Suppressor macrophage (primary cell): ENCODE data around the gene KIF26A.

Experiments
- DNase-seq, 4 experiments: peaks; one replicate each; pipeline ENCODE4 v3.0.0-alpha.2; 2020 to 2022

The KIF26A gene

DNA sequence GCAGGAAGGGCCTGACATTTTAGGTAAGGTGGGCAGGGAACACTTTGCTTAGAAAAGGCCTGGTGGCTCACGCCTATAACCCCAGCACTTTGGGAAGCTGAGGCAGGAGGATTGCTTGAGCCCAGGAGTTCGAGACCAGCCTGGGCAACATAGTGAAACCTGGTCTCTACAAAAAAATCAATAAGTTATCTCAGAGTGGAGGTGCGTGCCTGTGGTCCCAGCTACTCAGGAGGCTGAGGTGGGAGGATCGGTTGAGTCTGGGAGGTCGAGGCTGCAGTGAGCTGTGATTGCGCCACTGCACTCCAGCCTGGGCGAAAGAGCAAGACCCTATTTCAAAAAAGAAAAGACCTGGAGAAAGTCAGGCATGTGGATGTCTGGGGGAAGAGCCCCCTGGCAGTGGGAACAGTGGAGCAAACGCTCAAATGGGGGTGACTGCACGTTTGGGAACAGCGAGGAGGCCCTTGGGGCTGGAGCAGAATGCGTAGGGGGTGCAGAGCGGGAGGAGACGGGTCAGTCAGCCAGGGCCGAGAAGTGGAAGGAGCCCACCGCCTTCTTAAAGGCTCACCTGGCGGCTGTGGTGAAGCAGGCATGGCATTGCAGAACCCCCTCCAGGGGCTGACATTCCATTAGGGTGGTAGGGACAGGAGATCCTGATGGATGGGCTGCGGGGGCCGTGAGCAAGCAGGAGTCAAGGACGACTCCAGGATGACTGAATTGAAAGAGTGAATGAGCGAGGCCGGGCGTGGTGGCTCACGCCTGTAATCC is 6.2 kb upstream of the KIF26A start:
- DNase-seq, result peak in 1 of 4 experiments; percentile 1

DNA sequence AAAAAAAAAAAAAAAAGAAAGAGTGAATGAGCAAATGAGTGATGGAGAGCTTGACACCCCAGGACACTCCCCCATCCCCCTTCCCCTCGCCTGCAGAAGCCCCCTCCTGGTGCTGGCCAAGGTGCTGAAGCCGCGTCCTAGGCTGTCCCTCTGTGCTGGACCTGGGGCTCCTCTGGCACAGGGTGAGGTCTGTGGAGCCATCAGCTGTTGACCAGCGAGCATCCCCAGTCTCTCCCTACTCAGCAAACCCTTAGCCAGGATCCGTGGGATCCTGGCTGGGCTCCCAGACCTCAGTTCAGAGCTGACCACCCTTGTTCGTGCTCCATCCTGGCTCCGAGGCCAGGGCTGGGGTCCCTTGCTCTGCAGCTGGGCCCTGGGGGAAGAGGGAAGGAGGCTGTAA is 5.4 kb upstream of the KIF26A start:
- DNase-seq, result peak in 1 of 4 experiments; percentile 1

DNA sequence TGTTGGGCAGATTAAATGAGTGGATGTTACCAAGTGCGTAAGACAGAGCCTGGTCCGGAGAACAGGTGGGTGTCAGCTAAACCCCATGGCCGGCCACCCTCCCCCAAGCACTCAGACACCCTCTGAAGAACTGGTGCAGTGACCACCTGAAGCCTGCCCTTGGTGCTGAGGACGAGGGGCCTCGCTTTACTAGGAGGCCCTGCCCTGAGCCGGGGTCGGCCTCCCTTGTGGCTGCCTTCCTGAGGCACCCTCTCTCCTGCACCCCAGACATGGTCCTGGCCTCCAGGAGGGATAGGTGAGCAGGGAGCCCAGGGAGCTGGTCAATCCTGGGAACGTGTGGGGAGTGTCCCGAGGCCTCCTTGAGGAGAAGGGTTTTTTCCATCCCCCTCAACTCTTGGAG is 4.9 kb upstream of the KIF26A start:
- DNase-seq, result no peak

DNA sequence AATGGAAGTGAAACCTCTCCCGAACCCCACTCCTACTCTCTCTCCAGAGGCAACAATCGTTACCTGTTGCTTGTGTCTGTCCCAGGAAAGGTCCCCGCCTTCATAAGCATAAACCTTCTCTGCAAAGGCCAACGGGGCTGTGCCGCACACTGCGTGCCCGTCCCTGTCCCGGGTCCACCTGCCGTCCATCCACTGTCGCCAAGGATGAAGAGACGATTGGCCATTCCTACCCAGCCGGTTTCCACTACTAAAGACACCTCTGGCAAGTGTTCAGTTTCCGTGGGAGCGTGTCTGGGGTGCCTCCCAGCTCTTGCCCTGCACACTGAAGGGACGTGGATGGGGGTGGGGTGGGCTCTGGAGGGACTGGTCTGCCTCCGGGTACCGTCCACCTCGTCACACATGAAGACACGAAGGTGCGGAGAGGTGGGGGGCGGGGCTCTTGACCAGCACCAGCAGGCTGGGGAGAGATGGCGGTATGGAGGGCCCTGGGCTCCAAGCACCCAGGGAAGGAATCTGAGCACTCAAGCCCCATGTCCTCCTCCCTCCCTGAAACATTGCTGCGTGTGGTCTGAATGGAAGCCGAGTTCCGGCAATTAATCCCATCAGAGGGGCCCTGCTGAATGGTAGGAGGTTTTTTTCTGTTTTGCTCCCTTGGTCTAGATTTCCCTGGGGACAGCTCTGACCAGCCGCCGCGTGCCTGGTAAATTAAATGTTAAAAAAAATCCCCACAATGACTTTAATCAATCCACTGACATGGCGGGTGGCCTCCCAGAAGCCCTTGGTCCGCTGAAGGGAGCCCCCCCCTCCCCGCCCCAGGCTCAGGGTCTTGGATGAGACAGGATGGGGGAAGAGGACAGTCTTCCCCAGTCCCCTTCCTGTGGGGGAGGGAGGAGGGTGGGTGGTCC is 4.1 kb upstream of the KIF26A start:
- no peak for DNase-seq

GRCh38 chr14:104135121-104135903 is 3.1 kb upstream of the KIF26A start:
- DNase-seq, result peak in 1 of 4 experiments; percentile 9

- DNase-seq, result peak in 1 of 4 experiments; percentile 31
Observed at GRCh38 chr14:104135904-104136471, 2.4 kb upstream of the KIF26A start.

DNA sequence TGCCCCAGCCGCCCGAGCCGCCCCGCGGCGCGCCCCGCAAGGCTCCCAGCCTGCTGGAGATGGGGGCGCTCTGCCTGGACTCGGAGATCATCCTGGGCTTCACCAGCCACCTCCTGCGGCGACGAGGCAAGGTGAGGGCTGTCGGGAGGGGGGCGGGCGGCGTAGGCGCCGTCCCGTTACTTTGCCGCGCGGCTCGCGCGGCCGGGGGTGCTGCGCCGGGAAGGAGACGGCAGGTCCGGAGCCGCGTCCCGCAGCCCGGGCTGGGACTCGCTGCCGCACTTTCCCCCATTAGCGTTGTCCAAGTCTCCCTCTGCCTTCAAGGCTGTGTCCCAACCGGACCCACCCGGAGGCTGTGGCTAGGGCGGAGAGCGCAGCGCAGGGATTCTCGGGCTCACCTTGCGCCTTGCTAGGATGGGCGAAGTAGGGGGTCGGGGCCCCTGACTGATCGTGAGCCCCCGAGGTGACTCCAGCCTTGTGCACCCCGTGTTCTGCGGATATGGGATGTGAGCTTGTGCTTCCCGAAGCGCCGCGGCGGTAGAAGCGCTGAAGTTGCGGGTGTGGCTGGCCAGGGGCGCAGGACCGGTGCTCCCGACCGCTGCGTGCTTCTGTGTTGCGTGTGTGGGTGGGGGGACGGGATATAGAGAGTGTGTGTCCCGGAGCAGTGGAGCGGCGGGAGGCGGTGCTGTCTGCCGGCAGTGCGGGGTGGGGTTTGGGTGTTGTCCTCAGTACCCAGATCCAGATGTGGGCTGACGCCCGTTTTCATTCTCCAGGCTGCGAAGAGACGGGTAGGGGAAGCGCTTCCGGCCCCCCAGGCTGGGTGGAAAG is 1.7 kb upstream of the KIF26A start:
- no peak for DNase-seq

DNA sequence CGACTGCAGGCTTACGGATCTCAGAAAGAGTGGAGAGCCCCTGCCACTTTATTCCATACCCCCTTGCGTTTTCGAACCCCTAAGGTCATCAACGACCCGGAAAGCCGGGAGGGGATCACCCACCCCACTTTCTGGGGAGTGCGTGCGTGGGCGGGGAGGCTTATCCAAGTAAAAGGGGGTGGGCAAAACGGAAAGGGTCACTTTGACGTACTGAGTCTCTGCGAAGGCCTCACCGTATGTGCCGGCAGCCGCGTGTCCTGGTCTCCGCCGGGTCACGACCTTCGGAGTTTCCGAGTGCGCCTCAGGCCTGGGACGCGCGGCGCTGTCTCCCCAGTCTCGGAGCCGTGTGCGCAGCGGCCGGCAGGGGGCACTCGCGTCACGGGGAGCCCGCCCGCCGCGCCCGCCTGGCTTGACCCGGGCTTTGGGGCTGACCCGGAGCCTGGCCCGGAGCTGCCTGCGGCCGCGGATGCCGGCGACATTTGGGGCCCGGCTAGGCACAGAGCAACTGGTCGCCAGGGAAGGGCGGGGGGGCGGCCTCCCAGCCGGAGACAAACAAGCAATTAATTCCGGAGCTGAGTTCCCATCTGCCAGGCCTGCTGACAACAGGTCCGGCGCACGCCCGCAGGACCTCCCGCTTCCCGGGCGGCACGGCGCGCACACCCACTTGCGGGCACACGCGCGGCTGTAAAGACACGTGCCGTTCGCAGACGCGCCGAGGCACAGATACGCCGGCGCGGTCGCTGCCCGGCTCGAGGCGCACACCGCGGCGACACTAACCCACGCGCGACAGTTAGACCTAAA is 890 bp upstream of the KIF26A start:
- DNase-seq, result peak; percentile 71 to 90 (median 84)

- peak in 1 of 4 experiments; percentile 2 for DNase-seq
Observed at GRCh38 chr14:104138718-104139459, 502 bp downstream of the KIF26A start.

DNA sequence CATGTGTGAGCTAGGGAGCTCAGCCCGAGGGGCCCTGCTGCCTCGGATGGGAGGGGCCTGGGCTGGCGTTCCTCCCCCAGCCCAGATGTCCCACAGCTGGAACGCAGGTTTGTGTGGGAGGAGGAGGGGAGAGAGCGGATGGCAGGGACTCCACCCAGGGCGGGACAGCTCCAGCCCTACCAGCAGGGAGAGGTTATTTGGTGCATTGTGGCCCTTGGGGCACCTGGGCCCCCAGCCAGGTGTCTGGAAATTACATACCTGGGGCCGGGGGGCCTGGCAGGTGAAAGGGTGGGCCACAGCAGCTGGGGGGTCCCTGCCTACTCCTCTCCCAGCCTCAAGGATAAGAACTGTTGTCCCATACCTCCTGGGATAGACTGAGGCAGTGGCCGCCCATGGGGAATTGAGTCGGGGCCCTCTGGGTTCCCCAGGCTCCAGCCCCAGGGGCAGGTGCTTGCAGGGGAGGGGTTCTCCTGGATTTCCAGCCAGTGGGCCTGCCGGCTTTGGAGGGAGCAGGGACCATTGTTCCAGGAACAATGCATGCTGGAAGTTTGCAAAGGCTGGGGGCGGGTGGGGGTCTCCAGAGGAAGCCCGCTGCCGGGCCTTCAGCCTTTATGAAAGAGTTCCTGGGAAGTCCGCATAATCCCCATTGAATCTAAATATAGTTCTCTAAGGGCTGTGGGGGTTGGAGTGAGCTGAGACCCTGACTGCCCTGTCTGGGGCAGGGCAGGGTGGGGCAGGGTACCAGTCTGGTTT is 1.2 kb downstream of the KIF26A start:
- DNase-seq, result no peak

GRCh38 chr14:104140213-104140462 is 1.8 kb downstream of the KIF26A start:
- no peak for DNase-seq

DNA sequence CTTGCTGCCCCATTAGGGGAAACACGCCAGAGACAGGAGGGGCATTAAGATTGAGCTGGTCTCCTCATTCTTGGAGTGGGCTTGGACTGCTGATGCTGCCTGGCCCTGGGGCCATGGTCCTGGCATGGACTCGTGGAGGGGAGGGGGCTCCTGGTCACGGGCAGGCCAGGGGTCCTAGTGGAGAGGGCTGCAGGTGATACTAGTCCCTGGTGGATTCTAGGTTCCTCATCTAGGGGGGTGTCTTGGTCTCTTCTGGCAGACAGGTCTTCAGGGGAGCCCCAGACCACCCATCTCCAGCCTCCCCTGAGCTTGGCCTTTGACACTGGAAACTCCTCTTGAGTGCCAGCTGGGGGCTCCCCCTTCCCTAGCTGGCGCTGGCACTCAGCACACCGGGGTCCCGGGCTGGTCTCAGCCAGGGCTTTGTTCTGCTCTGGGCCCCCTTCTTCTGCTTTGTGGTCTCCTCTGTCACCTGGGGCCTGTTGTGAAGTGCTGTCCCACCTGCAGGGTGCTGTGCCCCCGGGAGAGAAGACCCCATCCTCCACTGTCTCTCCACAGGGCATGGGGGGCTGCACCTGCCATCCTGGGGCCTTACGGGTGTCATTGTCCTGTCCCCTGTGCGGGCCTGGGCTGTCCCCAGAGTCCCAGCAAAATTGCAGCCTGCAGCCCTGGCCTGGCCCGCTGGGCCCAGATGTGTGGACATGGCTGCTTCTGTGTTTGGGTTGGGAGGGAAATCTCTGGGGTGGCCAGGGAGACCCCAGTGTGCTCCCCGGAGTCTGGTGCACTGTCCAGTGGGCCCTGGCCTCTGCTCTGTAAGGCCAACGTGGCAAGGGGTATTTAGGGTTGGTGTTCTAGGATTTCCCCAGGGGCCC is 2.3 kb downstream of the KIF26A start:
- no peak for DNase-seq

DNA sequence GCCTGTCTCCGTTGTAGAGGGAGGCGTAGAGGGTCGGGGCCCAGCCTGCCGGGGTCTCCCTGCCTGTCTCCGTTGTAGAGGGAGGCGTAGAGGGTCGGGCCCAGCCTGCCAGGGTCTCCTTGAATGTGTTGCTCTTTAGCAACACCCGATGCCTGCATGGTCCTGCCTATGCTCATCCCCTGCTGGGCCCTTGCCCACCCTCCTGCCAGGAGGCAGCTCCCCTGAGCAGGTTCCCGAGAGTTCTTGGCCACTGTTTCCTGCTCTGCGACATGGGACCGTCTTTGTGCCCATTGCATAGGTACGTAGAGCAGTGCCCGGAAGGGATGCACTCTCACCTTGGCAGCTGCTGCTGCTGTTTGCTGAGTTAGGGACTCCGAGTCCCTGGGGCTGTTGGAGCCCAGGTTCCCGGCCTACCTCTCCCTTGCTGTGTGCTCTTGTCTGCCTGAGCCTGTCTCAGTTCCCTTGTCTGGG is 3.3 kb downstream of the KIF26A start:
- DNase-seq, result no peak

GRCh38 chr14:104142136-104142945 is 4.0 kb downstream of the KIF26A start:
- no peak for DNase-seq

DNA sequence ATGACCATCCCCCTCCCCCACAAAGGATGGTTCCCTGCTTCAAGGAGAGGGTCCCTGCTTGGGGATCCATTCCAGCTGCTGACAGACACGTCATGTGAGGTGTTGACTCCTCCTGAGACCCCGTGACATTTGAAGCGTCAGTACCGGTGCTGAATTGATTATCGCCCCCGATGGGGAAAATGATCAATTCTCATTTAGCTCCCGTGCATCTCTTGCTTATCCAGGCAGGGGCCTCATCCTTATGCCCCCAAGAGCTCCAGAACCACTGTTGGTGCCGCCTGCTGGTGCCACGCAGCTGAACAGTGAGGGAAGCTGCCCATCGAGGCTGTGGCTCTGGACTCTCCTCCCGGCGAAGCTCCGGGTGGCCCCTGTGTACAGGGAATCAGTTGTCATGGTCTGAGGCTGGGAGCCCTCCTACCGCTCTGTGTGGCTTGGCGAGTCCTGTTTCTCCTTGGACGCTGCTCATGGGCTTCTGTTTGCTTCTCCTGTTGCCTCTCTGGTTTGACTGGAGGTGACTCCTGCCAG is 4.6 kb downstream of the KIF26A start:
- DNase-seq, result no peak

- no peak for DNase-seq
Observed at GRCh38 chr14:104143521-104144452, 5.4 kb downstream of the KIF26A start.
